ENCODE results near the gene HECTD2. TPM values are rescaled to one million over a fixed set of nuclear protein-coding genes. Genes with fewer than 3 reads are reported as not detected.

HECTD2 gene
- total and polyA plus RNA-seq, 2 of the 8 experiments (the other 6 are each of a cell fraction or from before 2014, with no cell fraction given) = 5.7 to 11.9 TPM

GRCh38 chr10:91528768-91529167 lies 118.6 kb downstream of the HECTD2 start:
- Histone ChIP-seq H4K5ac (ENCODE audit: insufficient read length, low read depth, low read length) (no peak overlapping the region), H2BK15ac (ENCODE audit: low read length) (no peak overlapping the region), H4K8ac (ENCODE audit: extremely low read depth, insufficient read depth, low read length) (no peak overlapping the region), H3K79me1 (ENCODE audit: low read depth, low read length) (no peaks in the 10 kb centered on the region), H3K4me1 (replicated peaks in 1 of 4; ENCODE audit: control insufficient read depth in 3 of 4, insufficient read depth in 4 of 4, low read length in 3 of 4) (peaks cover 0 to 3% (median 0%) of the 10 kb centered on the region in 4 experiments; a peak in 1 of 7 replicates), H2AFZ (ENCODE audit: low read length) (no peak overlapping the region), H3K18ac (ENCODE audit: extremely low read depth, low read length) (no peak overlapping the region), H3K4ac (replicated peaks; ENCODE audit: insufficient read length, low read depth, low read length) (no peak overlapping the region), H2AK5ac (ENCODE audit: low read depth, low read length) (no peak overlapping the region), H2BK5ac (ENCODE audit: low read depth, low read length) (no peak overlapping the region), H3K9ac (replicated peaks in 1 of 4; ENCODE audit: extremely low read depth in 1 of 4, low read depth in 3 of 4, low read length in 3 of 4) (no peak overlapping the region), H3K27me3 (replicated peaks in 1 of 4; ENCODE audit: control insufficient read depth in 3 of 4, extremely low read depth in 1 of 4, insufficient read depth in 3 of 4, low read length in 3 of 4) (no peaks in the 10 kb centered on the region), H3K4me2 (ENCODE audit: insufficient read depth in 1 of 2, low read depth in 2 of 2, low read length in 2 of 2) (no peak overlapping the region), H3K23me2 (ENCODE audit: low read depth, low read length) (no peaks in the 10 kb centered on the region), H2BK120ac (replicated peaks; ENCODE audit: low read depth, low read length) (no peak overlapping the region), H3K4me3 (ENCODE audit: extremely low read depth in 1 of 4, insufficient read depth in 2 of 4, low read depth in 3 of 4, low read length in 4 of 4) (no peak overlapping the region), H3K14ac (ENCODE audit: insufficient read length) (no peak overlapping the region), H2BK12ac (ENCODE audit: low read depth, low read length) (no peak overlapping the region), H3K23ac (ENCODE audit: insufficient read length) (no peak overlapping the region), H3K27ac (ENCODE audit: low read depth, low read length) (no peak overlapping the region), H4K20me1 (replicated peaks in 1 of 2; ENCODE audit: control insufficient read depth in 1 of 2, insufficient read depth in 2 of 2, low read length in 2 of 2) (no peaks in the 10 kb centered on the region), H4K91ac (replicated peaks; ENCODE audit: insufficient read length, low read length) (no peak overlapping the region), H3K56ac (replicated peaks; ENCODE audit: insufficient read length, low read depth, low read length) (no peak overlapping the region), H3K36me3 (ENCODE audit: control insufficient read depth in 2 of 4, insufficient read depth in 4 of 4, low read length in 3 of 4) (no peaks in the 10 kb centered on the region), H3K79me2 (ENCODE audit: control insufficient read depth in 1 of 2, insufficient read depth in 2 of 2, low read length in 2 of 2) (no peaks in the 10 kb centered on the region), H3K9me3 (ENCODE audit: insufficient read depth in 2 of 2, low read depth in 1 of 2, low read length in 1 of 2) (no peaks in the 10 kb centered on the region), H2BK20ac (ENCODE audit: low read length) (no peak overlapping the region)
- DNase-seq (ENCODE audit: low read depth in 1 of 2, low spot score in 2 of 2) (no peak), FAIRE-seq (no peak)
- no peak for TF ChIP-seq TAF7 (optimal IDR thresholded peaks at IDR 0.05; ENCODE audit: borderline replicate concordance, low read depth, low read length)
- no peak for TF ChIP-seq CREB1 (IDR thresholded peaks at IDR 0.05)
- TF ChIP-seq RFX5 (IDR thresholded peaks at IDR 0.05; ENCODE audit: borderline replicate concordance, low read depth, low read length) = no peak
- ChIA-PET CTCF (ENCODE audit: partially characterized antibody) (interaction anchor here (0.8 kb wide), 1 partner anchor 24 kb away, joined by 3 read pairs; no protein-coding TSS in a partner anchor), POLR2A (ENCODE audit: partially characterized antibody) (no interaction called here)
- WGBS, 2 experiments (ENCODE audit: extremely low coverage in 1 of 2, insufficient coverage in 1 of 2, insufficient read length in 1 of 2, insufficient replicate concordance in 2 of 2, low coverage in 1 of 2, low lambda C conversion rate in 2 of 2, missing lambda C conversion rate in 1 of 2) = 91% methylated on average over 1 of the region's 1 CpG; no CpG with 5 or more reads in 1 of the 2 experiments

All from H1 (cell line).